Activated gamma-delta T cell treated with anti-CD3 and anti-CD28 coated beads, Interleukin-2, amount 50 U/mL, for 16 hours (primary cell): Measurements from ENCODE around the gene DNTT.

Experiments used
- DNase-seq: peaks from one replicate; pipeline ENCODE4 v3.0.0-alpha.2; 2020; ENCODE audit warnings: low read depth

The DNTT gene

DNA sequence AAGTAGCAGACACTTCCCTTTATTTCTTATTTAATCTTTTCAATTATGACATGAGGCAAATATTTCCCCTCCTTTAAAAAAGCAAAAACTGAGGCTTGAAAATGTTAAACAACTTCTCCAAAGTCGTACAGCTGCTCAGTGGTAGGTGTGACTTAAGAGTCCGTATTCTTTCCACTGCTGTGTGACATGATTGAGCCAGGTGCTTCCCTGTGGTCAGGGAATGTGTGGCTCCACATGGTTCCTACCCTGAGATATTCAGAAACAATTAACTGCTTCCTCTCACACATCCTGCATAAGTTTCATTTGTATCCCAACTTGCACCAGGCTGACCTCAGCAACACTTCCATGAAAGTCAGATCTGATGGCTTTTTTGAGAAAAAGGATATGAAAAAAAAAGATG, 41.0 kb downstream of the DNTT start:
- no peak for DNase-seq

DNA sequence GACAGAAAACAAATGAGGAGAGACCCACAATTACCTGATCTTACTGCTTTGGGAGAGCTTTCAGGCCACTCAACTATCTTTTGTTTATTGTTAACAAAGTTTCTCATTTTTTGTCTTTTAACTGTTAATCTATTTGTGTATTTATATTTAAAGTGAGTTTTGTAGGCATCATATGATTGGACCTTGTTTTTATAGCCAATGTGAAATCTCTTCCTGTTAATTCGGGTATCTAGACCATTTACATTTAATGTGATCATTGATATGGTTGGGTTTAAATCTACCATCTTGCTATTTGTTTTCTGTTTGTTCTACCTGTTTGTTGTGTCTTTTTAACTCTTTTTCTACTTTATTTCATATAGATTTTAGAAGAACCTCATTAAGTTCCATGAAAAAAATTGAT, 42.1 kb downstream of the DNTT start:
- no peak for DNase-seq

DNA sequence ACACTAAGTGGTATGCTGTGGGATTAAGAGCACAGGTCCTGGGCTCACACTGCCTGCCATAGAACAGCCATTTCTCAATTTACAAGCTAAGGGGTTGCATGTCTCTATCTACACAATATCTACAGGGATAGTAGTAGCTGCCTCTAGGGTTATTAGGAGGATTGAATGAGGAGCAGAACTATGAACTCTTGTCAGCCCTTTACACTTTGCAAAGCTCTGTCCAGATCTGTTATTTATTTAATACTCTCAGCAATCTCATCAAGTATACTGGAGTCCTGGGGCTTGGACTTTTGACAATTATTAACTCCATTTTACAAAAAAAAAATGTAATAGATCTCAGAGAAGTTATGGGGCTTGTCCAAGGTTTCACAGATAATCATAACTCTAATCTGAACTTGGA, 47.8 kb downstream of the DNTT start:
- no peak for DNase-seq

DNA sequence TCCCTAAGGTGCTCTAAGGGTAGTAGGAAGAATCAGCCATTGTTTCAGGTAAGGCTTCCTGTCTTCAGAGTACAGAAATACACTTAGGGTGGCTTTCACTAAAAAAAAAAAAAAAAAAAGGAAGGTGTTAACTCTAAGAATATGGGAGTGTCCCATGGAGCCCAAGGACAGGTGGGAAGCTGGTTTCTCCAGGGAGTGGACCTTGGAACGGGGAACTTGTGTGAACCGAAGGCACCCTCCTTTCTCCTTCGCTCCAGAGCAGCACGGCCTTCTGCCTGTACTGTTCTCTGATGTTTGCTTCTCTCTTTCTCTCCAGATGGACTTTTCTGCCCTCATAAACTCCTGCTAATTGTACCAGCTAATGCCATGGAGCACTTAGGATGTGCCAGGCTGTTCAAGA, 48.3 kb downstream of the DNTT start:
- no peak for DNase-seq

DNA sequence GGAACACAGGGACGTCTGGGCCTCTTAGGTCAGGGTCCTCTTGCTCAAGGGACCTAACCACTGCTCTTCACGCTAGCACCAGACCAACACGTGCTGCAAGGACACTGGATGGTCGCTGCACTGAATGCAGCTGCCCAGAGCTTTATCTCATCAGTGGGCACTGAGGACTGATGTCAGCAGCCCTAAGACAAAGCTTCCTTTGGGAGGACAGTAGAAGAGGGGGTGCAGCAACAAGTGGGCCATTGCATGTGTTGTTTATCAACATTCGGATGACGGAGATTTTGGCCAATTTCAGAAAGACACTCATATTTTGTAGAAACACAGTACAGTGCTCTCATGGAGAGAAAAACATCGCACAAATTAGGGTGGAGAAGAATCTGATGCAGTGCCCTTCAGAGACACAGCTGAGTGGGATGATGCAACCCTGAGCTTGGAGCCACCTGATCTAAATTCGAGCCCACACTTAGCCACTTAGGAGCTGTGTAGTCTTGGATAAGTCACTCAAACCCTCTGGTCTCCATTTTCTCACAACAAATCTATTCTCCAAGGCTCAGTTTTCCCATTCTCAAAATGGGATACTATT, 52.9 kb downstream of the DNTT start:
- DNase-seq, result no peak

DNA sequence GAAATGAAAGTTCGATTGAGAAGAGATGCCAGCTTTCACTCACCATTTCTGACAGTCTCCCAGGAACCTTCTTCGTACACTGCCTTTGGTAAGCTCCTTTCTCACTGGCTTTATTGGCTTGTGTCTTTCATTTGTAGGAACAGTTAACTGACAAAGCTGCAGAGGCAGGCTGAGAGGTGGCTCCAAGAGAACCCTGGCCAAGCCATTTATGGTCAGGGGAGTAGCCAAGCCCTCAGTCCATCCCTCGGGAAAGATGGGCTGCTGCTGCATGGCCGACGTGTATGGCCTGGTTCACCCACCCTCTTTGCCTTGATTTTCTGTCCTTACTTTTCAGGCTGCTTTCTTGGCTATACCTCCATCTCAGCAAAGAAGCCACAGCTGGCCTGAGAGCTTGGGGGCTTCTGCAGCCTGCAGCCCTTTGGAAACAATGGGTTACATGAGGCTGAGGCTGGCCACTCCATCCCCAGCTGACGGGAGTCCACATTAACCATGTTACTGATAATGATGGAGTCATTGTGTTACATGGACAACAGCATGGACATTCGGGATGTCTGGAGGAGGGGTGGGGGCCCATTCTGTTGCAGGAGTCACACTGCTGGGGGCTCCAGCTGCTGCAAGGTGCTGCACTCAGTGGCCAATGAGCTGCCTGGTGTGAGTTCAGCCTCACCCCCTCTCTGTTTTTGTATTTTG, 54.8 kb downstream of the DNTT start, which contains the start of gene OPALIN:
TSS of gene OPALIN (minus strand) at position 152 of the 690 bp plus-strand sequence. CDS start at position 46, 106 bp downstream.
- DNase-seq, result no peak

DNA sequence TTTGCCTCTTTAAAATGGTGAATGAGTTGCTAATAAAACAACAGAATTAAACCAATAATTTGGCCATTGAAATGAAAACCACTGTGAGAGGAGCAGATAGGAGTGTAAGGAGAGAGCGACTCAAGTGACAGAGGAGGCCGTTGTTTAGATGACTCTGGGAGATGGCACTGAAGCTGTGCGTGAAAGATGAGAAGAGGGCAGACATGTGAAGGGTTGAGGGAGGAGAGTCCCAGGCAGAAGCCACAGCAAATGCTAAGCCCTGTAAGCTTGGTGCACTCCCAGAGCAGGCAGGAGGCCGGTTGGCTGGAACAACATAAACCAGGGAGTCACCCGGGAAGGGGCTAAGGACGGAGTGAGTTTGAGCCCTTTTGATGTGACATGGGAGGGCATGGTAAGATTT, 55.4 kb downstream of the DNTT start:
- DNase-seq, result no peak

DNA sequence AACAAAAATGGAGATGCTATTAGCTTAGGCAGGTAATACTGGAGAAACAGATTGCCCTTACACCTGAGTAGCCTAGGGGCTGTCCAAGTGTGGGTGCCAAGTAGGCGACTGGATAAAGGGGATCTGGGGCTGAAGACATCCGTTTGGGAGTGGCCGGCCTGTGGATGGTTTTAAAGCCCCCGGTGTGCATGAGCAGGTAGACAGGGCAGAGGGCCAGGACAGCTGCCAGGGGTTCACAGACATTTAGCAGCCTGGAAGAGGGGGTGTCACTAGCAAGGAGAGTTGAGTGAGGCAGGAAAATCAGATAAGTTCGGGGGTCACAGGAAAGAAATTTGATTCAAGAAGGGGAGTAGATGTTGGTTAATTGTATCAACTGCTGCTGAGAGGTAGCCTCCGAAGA, 56.1 kb downstream of the DNTT start:
- no peak for DNase-seq

DNA sequence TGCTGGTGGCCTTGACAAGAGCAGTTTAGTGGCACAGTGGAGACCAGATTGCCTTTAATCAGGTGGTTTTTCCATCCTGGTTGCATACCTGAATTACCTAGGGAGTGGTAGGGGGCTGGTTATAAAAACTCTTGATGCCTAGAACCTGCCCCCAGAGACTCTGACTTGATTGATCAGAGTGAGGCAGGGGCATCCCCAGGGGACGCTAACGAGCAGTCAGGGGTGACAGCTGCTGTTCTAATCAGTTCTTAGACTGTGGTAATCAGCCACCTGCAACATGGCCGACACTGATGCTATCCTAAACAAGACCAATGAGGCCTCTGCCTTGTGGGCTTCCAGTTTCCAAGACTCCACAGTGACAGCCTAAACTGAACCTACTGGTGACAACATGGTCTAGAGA, 56.5 kb downstream of the DNTT start:
- DNase-seq, result no peak

DNA sequence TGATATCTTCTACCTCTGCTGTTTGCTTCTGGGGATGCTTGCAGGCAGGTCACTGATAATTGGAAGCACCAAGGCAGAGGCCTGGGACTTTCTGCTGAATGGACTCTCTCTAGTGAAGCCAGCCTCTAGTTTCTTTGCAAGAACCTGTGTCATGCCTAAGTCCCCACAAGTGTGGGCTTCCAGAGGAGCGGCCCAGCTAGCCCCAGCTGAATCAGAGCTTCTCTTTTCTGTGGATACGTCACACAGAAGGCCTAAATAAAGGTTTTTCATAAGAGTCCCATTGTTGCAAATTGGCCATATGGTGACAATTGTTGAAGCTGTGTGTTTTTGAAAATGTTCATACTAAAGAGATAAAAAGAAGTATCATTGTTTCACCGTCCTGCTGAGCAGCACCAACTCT, 61.3 kb downstream of the DNTT start:
- no peak for DNase-seq

DNA sequence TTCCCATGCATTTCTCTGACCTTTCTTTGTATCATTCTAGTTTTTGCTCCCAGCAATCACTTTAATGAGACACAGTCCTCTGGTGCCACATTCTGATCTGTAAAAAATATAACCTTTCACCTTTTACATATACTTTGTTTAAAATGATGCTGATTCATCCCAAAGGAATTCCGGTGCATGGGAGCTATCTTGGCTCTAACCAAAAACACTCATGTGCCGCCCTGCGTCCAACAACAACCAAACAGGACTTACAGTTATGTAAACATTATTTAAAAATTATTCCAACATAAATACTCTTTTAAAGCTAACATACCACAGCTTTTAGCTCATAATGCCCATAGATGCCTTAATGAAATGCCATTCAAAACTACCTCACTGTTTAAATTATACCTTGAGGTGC, 62.3 kb downstream of the DNTT start:
- no peak for DNase-seq

DNA sequence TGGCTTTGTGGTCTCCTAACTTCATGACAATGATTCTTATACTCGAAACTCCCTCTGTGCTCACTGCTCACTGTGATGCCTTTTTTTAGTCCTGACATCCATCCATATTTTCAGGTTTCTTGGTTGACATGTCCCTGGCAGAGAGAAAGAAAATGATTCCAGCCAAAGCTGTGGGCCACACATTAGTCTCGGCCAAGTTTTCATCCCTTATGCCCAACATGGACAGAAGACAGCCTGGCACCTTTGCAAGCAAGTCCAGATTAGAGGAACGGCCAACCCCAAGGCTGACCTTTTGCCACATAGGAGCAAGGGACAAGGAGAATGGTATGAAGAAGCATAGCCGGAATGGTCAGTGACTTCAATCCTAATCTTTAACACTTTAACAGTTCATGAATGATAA, 63.2 kb downstream of the DNTT start:
- no peak for DNase-seq

DNA sequence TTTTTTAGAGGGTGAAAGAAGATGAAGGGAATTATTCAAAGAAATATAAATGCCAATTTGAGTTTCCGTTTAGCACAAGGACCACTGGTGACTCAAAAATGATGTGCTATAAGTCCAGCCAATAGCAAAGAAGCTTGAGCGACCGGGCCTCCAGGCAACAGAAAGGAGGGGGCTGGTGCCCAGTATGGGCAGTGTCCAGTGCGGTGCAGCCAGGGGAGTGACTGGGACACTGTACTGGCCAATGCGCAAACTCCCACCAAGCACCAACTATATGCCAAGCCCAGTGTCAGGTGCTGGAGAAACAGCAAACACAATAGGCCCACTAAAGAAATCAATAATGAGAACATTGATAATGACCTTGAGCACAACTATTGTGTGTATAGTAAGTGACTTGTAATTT, 64.7 kb downstream of the DNTT start:
- no peak for DNase-seq

DNA sequence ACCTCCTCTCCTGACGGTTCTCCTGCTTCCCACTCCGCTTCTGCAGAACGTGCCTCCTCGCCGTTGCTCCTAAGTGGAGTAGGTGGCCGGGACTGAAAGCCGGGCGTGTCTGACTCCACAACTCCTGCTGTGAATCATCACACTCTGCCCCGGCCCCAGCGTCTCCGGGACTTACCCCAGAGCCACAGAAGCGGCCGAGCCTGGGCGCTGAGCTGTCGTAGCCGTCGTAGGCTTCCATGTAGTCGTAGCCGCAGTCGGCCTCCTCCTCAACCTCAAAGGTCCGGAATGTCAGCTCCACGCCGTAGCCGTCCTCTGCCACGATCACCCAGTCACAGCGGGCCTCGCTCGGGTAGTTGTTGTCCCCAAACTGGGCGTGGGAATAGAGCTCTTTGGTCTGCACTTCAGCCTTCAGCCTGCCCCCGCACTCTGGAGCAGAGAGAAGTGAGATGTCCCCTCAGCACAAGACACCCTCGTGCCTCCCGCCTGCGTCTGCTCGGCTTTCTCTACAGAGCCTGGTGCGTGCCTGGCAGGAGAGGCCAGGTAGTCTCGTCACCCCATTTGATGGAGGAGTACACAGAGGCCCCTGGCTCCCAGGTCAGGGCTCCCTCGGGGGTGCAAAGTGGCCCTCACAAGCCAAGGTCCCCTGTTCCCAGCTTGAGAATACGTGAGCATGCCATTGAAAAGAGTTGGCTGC, 65.8 kb downstream of the DNTT start:
- no peak for DNase-seq

DNA sequence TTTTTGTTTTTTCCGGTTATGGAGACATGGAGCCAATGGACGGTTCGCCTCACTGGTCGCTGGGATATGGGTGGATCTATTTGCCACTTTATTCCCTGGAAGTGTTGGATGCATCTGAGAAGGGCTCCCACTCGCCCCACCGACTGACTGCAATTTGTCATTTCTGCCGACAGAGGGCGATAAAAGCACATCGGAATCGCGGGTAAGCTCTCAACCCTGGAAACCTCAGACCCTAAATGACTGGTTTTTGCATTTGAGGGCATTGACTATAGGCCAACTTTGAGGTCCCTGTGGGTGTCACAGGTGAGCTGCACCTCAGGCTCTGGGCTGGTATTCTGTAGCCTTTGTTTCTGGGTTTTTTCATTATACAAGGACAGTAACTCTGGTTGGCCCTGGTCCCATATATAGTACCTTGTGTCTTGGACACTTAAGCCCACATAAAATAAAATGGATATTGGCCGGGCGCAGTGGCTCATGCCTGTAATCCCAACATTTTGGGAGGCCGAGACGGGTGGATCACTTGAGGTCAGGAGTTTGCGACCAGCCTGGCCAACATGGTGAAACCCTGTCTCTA, 66.4 kb downstream of the DNTT start:
- DNase-seq, result peak; percentile 13

DNA sequence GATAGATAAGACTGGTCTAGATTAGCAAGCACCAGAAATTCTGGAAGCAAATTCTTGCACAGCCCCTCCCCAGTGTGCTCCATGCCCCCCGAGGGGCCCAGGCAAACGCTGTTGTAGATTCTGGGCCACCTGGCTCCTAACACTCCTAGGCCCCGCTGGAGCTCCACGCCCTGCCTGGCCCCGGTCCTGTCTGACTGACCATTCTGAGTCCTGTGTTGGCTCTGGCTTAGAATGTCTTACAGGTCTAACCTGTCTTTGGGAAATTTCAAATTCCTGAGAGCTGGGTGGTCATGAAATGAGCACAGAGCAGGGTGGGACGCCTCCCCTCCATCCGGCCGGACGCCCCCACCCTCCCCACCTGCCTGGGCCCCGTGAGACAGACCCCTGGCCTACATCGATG, 67.1 kb downstream of the DNTT start:
- DNase-seq, result no peak

DNA sequence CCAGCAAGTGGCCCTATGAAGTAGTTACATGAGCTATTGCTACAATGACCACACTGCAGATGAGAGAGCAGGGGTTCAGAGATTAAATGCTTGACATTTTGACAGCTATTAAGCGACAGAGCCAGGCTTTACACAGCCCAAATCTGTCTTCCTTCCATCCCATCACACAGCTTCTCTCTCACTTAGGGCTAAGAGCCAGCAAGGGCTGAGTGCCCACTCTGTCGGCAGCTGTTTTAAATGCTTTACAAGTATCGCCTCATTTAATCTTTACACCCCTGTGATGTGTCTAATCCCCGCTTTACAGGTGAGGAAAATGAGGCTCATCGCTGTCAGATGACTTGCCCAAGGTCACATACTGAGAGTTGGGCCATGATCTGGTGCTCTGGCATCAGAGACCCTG, 69.8 kb downstream of the DNTT start:
- DNase-seq, result no peak

DNA sequence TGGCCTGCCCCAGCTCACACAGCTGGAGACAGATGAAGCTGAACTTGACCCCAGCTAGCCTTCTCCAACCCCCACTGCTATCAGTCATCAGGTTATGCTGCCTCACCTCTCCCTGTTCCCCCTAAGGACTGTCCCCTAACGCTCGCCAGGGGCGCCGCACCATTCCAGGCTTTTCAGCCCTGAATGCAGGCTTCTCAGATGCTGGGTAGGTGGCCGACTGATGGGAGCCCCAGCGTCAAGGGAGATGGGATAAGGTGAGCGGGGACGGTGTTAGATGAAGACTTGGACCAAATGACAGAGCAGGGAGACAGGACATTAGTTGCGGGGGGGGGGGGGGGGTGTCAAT, 70.4 kb downstream of the DNTT start:
- no peak for DNase-seq

DNA sequence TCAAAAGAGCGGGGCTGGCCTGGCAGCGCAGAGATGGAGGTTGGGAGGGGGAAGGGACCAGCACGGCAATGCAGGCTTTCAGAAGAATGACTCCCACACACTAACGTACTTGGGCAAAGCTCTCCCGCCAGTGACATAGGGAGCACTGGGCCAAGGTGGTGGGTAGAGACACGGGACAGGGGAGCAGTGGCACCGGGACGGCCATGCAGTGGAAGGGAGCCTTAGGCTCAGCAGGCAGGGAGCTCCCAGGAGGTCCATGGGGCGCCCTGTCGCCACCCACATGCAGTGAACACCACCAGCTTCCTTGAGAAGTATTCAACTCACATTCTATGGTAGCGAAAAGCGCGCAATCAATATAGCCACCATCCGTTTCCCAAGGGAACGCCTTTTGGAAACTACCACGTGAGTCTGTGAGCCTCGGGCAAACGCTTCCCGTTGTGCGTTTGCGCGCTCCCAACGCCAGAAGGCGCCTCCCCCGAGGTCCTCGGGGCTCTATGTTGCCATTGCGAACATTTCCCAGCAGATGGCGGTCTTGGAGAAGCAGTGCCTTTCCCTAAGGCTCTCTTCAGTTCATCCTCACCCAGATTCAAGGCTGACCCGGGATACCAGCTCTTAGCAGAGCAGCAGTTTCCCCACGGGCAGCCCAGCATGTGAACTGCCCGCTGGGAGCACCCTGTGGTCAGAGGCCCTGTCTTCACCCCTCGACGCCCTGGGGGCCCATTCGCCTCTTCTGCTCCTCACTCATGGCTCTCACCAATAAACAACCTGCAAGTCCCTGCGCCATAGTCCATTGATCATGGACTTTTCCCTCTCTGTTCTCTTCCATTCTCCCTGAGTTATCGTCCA, 71.0 kb downstream of the DNTT start:
- peak; percentile 43 for DNase-seq

DNA sequence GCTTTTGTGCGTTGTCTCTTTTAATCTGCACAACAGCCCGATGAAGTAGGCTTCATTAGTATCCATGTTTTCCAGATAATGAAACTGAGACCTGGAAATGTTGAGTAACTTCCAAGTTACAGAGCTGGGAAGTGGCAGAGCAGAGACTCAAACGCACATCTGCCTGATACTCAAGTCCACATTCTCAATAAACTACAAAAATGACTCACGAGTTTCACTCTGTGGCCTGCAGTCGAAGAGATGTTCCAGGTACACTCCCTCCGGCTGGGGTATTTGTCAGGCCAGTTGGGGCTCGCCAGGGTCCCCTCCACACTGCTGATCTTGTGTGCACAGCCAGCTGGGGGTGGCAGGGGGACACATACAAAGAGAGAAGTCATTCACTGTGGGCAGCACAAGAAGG, 72.2 kb downstream of the DNTT start:
- DNase-seq, result no peak

DNA sequence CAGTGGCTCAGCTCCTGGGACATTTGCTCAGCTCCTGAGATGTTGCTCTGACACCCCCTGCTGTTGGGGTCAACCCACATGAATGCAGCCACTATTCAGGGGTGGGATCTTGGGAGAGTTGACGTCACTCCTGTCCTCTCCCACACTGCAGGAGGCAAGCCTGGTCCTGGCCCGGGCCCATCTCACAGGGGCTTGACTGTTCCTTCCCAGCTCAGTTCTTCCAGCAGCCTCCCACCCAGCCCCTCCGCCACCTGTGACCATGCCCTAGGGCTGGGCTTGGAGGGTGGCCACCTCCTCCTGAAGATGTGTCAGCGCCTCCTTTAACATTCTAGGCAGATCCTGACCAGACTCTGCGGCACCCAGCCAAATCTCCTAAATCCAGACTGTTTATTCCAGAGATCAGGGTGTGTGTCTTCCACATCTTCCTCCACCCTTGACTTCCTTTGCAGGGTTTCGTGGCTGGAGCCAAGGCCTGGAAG, 73.6 kb downstream of the DNTT start:
- DNase-seq, result no peak

DNA sequence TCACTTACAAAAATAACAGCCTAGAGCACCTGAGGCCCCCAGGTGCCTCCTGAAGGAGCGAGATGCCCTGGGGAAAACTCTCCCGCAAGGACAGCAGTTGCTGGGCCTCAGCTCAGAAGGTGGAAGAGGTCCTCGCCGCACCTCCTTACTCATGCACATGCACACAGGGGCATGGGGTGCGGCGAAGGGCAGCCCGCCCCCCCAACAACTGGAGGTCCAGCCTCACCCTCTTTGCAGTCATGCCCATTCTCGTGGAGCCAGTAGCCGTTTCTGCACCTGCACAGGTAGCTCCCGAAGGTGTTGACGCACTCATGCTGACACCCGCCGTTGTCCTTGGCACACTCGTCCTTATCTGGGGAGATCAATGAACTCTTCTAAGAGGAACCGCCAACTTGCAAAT, 74.5 kb downstream of the DNTT start:
- DNase-seq, result no peak
